SK-N-DZ (cell line): ENCODE data around the gene C12orf56.
A peak's percentile ranks its signal among the peaks of the same experiment; 100 is the strongest.
"Not testable (repeated sequence)": the region's sequence is repeated elsewhere in the genome, so short reads cannot be mapped to it uniquely, and the experiment has no call there.

Source experiments
- DNase-seq: peaks from one replicate; pipeline ENCODE4 v3.0.0-alpha.2; 2015; ENCODE audit warnings: low spot score

C12orf56 gene

GRCh38 chr12:64304571-64304970 lies 86.0 kb downstream of the C12orf56 start:
- DNase-seq: no peak

- no peak for DNase-seq
Measured at GRCh38 chr12:64299628-64300027, 90.9 kb downstream of the C12orf56 start.

DNA sequence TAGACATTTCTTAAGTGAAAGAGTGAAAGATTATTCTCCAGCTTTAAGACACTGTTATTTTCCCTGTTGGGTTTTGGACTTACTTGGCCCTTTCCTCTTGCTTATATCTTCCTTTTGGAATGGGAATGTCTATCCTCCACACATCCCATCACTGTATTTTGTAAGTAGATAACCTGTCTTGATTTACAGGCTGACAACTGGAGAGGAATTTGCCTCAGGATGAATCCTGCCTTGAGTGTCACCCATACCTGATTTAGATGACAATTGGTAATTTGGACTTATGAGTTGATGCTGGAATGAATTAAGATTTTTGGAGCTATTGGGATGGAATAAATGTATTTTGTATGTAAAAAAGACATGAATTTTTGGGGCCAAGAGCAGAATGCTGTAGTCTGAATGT lies 94.3 kb downstream of the C12orf56 start:
- no peak for DNase-seq

DNA sequence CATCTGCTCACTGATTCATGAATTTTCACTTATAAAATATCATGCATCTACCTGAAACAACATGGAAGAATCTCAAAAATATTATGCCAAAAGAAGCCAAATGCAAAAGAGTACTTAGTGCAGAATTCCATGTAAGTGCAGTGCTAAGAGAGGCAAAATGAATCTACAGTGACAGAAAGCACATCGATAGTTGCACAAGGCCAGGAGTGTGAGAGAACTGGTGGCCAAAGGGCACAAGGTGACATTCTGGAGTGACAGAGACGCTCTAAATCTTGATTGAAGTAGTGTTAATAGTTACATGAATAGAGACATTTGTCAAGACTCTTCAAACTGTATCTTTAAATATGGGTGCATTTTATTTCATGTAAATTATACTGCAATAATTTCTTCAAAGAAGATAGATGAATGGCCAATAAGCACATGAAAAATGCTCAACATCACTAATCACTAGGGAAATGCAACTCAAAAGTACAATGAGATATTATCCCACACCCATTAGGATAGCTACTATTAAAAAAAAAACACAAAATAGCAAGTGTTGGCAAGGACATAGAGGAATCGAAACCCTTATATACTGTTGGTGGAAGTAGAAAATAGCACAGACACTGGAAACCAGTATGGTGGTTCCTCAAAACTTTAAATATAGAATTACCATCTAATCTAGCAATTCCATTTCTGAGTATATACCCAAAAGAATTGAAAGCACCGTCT lies 96.7 kb downstream of the C12orf56 start:
- no peak for DNase-seq

- DNase-seq: not testable (repeated sequence)
Measured at GRCh38 chr12:64293174-64293573, 97.4 kb downstream of the C12orf56 start.

DNA sequence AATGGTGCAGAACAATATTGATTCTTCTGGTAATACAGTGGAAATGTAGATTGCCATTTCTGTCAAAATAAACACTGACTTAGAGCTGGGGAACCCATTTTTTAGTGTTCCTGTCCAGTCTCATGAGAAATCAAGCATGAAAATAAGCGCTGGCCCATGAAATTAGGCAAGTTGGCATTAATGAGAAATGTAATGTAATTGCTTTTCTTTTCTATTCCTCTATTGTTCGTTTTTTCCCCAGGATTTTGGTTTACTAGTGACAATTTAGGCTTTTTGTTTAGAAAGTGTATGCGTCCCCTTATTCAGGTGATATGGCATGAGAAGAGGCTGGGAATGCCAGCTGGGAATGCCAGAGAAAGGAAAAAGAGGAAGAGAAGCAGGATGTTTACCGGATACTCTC lies 104.0 kb downstream of the C12orf56 start:
- no peak for DNase-seq

GRCh38 chr12:64284256-64284655 lies 106.3 kb downstream of the C12orf56 start:
- no peak for DNase-seq

GRCh38 chr12:64278421-64278820 lies 112.1 kb downstream of the C12orf56 start:
- no peak for DNase-seq

DNA sequence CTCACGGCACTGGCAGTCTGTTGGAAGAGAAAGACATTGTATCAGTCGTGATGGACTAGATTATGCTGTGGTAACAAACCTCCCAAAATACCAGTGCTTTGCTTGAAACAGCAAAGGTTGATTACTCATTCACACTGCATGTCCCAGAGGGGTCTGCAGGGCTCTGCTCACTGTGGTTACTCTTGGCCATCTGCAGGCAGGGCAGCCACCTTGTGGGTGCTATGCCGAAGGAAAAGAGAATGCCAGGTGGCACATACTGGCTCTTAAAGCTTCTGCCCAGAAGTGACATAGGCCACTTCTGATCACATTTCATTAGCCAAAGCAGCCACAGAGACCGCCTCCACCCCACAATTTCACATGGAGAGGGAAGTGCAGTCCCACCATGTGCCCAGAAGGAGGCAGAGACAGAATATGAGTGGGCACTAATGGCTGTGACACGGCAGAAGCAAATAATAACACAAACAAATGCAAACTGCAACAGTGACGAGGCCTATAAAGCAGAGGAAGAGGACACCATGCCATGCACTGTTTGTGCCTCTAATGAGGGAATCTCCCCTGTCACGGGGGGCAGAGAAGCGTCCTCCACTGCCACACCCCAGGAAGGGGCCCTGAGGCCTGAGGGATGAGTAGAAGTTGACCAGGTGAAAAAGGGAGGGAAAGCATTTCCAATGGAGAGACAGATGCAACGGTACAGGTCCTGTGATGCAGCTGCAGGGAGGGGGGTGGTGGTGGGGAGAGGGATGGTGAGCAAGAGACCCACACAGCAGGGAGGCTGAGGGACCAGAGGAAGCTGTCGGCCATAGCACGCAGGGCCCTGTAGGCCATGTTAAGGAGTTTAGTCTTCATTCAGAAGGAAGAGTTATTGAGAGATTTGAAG lies 116.8 kb downstream of the C12orf56 start:
- peak; percentile 21 for DNase-seq

GRCh38 chr12:64270411-64270810 lies 120.1 kb downstream of the C12orf56 start:
- DNase-seq: no peak

DNA sequence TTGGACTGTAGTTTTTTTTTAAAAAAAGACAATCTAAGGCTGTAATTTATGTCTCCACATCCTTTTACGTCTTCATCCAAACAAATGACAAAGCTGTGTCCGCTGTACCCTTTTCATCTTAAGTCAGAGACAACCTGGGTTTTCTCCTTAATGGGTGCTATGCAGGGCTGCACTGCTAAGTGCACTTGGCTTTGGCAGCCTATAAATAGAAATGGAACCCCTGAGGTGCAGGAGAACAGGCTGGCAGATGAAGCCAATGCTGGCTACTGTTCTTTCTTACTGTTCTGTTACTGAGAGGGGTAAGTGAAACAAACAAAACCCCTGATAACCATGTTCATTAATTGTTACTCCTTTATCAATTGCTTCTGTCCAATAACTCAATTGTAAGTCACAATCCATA lies 121.4 kb downstream of the C12orf56 start:
- no peak for DNase-seq

GRCh38 chr12:64268409-64268808 lies 122.1 kb downstream of the C12orf56 start:
- no peak for DNase-seq

- DNase-seq: no peak
Measured at GRCh38 chr12:64265839-64266238, 124.7 kb downstream of the C12orf56 start.

DNA sequence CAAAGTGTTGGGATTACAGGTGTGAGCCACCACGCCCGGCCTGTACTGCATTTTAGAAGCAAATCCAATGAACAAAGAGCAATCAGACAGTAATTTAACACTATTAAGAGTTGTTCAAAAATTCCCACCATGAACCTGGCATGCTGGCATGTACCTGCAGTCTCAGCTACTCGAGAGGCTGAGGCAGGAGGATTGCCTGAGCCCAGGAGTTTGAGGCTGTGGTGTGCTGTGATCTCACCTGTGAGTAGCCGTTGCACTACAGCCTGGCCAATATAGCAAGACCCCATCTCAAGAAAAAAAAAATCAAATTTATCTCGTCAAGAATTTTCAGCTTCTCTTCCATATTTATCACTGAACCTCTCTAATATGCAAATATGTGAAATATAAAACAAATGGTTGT lies 128.7 kb downstream of the C12orf56 start:
- no peak for DNase-seq

GRCh38 chr12:64258576-64258975 lies 132.0 kb downstream of the C12orf56 start:
- no peak for DNase-seq

GRCh38 chr12:64256166-64256800 lies 134.3 kb downstream of the C12orf56 start:
- peak; percentile 64 for DNase-seq

GRCh38 chr12:64255249-64255648 lies 135.3 kb downstream of the C12orf56 start:
- no peak for DNase-seq

DNA sequence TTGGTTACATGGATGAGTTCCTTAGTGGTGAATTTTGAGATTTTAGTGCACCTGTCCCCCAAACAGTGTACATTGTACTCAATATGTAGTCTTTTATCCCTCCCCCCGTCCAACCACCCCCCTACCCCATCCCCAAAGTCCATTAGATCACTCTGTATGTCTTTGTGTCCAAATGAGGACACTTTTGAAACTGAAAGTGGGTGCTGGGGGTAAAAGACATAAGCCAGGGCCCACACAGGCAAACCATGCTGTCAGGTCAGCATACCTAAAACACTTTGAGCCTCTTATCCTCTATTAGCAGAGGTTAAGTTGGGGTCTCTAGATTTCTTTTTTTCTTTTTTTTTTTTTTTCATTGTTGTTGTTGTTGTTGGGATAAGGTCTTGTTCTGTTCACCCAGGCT lies 137.2 kb downstream of the C12orf56 start:
- no peak for DNase-seq

DNA sequence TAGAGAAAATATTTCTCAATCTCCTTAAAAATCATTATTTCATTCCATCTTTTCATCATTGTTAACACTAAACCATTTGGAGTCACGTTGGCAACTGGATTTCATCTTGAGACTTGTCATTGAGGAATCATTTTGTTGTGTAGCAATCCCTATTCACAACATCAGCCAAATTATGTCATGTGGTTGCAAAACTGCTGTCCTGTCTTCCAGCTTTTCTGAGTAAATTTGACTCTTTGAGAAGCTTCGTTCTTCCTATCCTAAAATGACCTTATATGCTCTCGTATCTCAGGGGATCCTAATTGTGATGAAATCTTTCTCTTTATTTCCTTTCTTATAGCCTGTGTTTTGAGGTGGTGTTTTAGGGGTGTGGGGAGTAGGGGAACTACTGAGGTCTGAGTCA lies 137.9 kb downstream of the C12orf56 start:
- no peak for DNase-seq

GRCh38 chr12:64243809-64244208 lies 146.7 kb downstream of the C12orf56 start:
- DNase-seq: no peak

- DNase-seq: no peak
Measured at GRCh38 chr12:64240781-64241180, 149.8 kb downstream of the C12orf56 start.

DNA sequence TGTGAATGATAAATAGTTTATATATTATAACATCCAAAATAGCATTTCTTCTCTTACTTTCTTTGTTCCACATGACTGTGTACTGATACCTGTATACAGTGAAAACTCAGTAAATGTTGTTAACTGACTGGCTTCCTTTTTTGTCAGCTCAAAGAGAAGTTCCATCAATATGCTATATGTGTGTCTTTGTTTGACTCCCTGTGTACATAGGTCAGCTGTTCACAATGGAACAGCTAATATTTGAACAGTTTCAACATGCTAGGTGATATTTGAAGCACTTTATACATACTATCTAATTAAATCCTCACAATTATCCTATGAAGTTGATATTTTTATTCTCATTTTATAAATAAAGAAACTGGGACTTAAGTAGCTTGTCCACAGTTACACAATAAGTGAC lies 153.2 kb downstream of the C12orf56 start:
- DNase-seq: no peak
